ENCODE data around the gene NOTCH4.

Gene NOTCH4

DNA sequence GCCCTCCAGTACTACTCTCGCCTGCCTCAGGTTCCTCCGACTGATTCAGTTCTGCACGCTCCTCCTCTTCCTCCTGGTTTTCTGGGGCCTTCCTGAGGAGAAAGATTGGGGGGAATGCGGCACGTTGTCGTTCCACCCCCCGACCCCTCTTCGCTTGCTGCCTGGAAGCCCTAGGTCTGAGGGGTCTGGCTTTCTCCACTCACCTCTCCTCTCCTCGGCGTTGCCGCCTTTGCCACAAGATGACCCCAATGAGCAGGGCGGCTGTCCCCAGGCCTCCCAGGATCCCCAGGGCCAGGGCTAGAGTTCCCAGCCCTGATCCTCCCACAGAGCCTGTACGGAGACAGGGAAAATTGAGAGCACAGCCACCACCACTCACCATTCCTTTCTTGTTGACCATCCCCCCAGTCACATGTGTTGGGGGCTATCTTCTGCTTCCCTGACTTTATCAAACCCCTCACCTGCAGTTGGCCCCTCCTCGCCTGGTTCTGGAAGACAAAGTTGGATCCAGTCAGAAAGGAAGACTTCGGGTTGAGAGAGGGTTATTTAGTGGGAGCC, 42.6 kb downstream of the NOTCH4 start:
- no peak for DNase-seq

- no peak for DNase-seq
Observed at GRCh38 chr6:32179766-32180405, 44.0 kb downstream of the NOTCH4 start.

DNA sequence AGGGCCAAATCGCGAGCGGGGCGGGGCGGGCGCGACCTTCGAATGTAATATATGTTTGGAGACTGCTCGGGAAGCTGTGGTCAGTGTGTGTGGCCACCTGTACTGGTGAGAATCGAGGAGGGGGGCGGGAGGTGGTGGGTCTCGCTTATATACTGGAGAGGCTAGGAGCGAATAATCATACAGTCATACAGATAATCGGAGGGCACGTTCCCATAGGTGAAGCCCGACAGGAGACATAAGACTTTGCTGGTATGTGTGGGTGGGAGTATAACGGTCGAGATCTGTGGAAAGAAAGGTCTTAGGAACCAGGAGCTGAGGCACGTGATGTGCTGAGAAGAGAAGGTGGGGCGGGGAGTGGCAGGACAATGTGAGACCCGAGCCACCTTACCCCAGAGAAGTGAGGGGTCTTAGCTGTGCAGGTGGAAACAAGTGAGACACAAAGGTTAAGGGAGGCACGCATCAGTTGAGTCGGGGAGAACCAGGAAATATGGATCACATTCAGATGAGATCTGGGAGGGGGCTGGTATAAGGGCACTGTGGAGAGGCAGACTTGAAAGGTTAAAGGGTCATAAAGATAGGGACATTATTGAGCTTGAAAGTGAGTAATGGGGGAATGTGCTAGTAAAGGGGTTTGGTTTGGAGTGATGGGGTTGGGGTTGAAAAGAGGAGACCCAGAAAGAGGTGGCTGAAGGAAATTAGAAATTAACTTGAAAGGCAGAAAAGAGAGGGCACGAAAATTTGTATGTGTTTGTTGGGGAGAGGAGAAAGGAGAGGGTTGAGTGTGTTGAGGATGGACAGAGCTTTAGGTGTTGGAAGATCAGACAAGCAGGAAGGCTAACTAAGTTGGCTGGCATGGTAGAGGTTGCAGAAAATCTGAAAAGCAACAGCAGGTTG, 45.1 kb downstream of the NOTCH4 start:
- peak; percentile 67 for DNase-seq

- no peak for DNase-seq
Observed at GRCh38 chr6:32177788-32178546, 45.9 kb downstream of the NOTCH4 start, which contains the start of gene RNF5. RNF5 (plus strand) TSS chr6:32178405; CDS start chr6:32178512, 107 bp downstream.

- DNase-seq, result peak; percentile 90
Observed at GRCh38 chr6:32177183-32177787, 46.6 kb downstream of the NOTCH4 start.

DNA sequence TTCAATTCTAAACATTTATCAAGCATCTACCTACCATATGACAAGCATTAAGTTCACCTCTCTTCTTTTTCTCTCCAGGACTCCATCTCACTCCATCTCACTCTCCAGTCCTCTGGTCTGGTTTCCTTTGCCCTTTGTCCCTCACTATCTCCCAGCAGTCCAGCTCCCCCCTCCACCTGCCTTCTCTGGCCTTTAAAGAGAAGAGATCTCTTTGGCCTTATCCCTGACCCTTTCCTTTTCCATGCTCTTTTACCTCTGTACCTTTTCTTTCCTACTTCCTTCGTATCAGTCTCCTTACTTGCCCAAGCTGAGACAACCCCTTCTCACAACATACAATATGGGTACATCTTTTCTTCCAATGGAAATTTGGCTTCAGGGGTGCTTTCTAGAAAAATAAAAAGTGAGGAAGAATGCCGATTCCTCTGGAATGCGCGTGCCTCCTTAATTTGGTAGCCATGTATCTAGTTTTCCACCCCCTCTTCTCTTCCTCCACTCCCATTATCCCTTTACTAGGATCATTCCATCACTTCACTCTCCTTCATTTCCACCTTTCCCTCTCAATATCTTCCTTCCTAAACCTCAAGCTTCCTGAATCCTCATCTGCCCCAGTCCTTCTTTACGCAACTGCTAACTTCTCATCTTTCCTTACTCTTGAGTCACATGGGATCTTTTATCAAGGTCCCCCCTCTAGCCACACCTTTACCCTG, 47.2 kb downstream of the NOTCH4 start:
- peak; percentile 40 for DNase-seq

GRCh38 chr6:32175711-32176475, 48.0 kb downstream of the NOTCH4 start, which contains the start of gene AGPAT1:
AGPAT1 (minus strand) TSS chr6:32176084; CDS start chr6:32171496, 4,588 bp downstream.
- peak; percentile 77 for DNase-seq

GRCh38 chr6:32175322-32175710, 48.6 kb downstream of the NOTCH4 start:
- no peak for DNase-seq

GRCh38 chr6:32174416-32174815, 49.5 kb downstream of the NOTCH4 start:
- no peak for DNase-seq

- no peak for DNase-seq
Observed at GRCh38 chr6:32173051-32173727, 50.7 kb downstream of the NOTCH4 start.

- DNase-seq, result no peak
Observed at GRCh38 chr6:32171234-32171633, 52.6 kb downstream of the NOTCH4 start.

GRCh38 chr6:32170294-32170693, 53.6 kb downstream of the NOTCH4 start:
- no peak for DNase-seq

GRCh38 chr6:32168807-32169591, 54.9 kb downstream of the NOTCH4 start:
- no peak for DNase-seq

GRCh38 chr6:32168350-32168749, 55.5 kb downstream of the NOTCH4 start:
- no peak for DNase-seq

DNA sequence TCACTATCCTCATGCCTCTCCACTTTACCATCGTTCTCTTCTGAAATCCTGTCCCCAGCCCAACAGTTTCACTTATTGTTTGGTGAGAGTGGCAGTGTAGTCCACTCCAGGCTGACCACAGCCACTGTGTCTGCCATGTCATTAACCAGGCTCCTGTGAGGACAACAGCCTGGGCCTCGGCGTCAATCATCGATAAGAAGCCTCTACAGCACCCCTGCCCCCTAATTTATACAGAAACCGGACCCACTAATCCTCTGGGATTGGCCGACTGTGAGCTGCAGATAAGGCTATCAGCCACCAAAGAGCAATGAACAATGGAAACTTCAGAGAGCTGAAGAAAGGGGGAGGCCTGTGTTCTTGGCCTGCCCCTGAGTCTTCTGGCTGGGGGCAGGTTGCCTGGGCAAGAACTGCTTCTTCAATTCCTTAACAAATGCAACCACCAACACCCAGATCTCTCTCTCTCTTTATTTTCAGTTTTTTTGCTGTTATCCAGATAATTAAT, 56.1 kb downstream of the NOTCH4 start:
- DNase-seq, result no peak

DNA sequence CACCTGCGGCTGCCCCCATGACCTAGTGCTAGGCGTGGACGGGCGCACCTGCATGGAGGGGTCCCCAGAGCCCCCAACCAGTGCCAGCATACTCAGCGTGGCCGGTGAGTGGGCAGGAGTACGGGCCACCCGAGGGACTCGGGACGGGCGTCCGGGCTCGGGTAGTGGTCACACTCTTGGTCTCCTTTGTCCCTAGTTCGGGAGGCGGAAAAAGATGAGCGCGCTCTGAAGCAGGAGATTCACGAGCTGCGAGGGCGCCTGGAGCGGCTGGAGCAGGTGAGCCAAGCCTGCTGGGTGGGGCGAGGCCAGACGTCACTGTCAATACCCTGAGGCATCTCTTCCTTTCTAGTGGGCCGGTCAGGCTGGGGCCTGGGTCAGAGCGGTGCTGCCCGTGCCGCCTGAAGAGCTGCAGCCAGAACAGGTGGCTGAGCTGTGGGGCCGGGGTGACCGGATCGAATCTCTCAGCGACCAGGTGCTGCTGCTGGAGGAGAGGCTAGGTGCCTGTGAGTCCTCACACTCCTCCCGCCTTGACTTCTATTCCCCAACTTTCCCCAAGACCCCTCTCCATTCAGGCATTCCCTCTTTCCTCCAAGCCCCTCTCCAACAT, 56.6 kb downstream of the NOTCH4 start:
- no peak for DNase-seq

- DNase-seq, result no peak
Observed at GRCh38 chr6:32166411-32167061, 57.3 kb downstream of the NOTCH4 start.

DNA sequence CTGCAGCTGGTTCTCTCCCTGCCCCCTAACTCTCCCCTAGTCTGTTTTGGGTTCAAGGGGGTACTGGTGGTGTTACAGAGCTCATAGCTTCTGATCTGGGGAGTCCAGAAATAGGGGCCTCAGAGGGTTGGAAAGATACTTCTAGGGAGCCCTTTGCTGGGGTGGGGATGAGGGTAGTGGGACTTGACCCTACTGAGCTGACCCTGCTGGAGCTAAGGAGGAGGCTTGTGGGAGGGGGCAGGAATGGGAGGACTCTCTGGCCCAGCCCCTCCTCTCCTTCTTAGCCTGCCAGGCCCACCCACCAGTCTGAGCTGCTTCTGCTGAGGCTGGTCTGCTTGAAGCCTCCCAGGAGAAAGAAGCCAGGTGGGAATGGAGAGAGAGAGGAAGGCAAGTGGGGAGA, 59.6 kb downstream of the NOTCH4 start, which contains the start of gene EGFL8:
Gene EGFL8 (plus strand): TSS at position 301 of the 400 bp plus-strand sequence. CDS start 1,571 bp downstream, outside the sequence.
- no peak for DNase-seq

Data from right kidney (tissue), 1 donor.